ENCODE results near the gene PCDHGA8.

The PCDHGA8 gene

GRCh38 chr5:141434006-141434405, 41.6 kb downstream of the PCDHGA8 start:
- no peak for DNase-seq

GRCh38 chr5:141437221-141437620, 44.8 kb downstream of the PCDHGA8 start:
- no peak for DNase-seq

- no peak for DNase-seq
Measured at GRCh38 chr5:141439411-141440141, 47.1 kb downstream of the PCDHGA8 start.

- DNase-seq = no peak
Measured at GRCh38 chr5:141440341-141440740, 47.9 kb downstream of the PCDHGA8 start.

- DNase-seq = no peak
Measured at GRCh38 chr5:141441571-141442170, 49.2 kb downstream of the PCDHGA8 start.

All from stimulated activated CD4-positive, alpha-beta T cell treated with anti-CD3 and anti-CD28 coated beads, Interleukin-4, amount 100 ng/mL, for 4 hours (primary cell).